NCI-H1048 (cell line): ENCODE measurements around the gene DAPK2.

ENCODE experiments used
- DNase-seq: peaks from one replicate; lab custom pipeline; 2025; lab: John Stamatoyannopoulos, UW

Gene DAPK2

GRCh38 chr15:63893866-63894661 lies 152.2 kb downstream of the DAPK2 start:
- DNase-seq: no peak

GRCh38 chr15:63892794-63893441 lies 153.4 kb downstream of the DAPK2 start:
- DNase-seq: no peak

GRCh38 chr15:63891768-63892133 lies 154.5 kb downstream of the DAPK2 start:
- no peak for DNase-seq

GRCh38 chr15:63891079-63891767 lies 155.1 kb downstream of the DAPK2 start:
- DNase-seq: peak; percentile 18

- DNase-seq: no peak
These were observed 155.7 kb downstream of the DAPK2 start for GRCh38 chr15:63890617-63891016.

GRCh38 chr15:63889831-63890230 lies 156.5 kb downstream of the DAPK2 start:
- no peak for DNase-seq

GRCh38 chr15:63888823-63889222 lies 157.5 kb downstream of the DAPK2 start:
- no peak for DNase-seq

GRCh38 chr15:63888146-63888545 lies 158.1 kb downstream of the DAPK2 start:
- no peak for DNase-seq

- DNase-seq: no peak
These were observed 158.7 kb downstream of the DAPK2 start for GRCh38 chr15:63887630-63888029.

- DNase-seq: no peak
These were observed 161.3 kb downstream of the DAPK2 start for GRCh38 chr15:63884953-63885352.

GRCh38 chr15:63881431-63881830 lies 164.9 kb downstream of the DAPK2 start:
- DNase-seq: no peak

- no peak for DNase-seq
These were observed 165.5 kb downstream of the DAPK2 start for GRCh38 chr15:63880744-63881143.

- DNase-seq: no peak
These were observed 166.3 kb downstream of the DAPK2 start for GRCh38 chr15:63879995-63880394.

GRCh38 chr15:63879211-63879610 lies 167.1 kb downstream of the DAPK2 start:
- no peak for DNase-seq

GRCh38 chr15:63877713-63878271 lies 168.5 kb downstream of the DAPK2 start:
- DNase-seq: no peak

- no peak for DNase-seq
These were observed 170.1 kb downstream of the DAPK2 start for GRCh38 chr15:63876085-63876662.

- DNase-seq: no peak
These were observed 171.7 kb downstream of the DAPK2 start for GRCh38 chr15:63874616-63875015.

GRCh38 chr15:63872759-63873510 lies 173.3 kb downstream of the DAPK2 start:
- no peak for DNase-seq

- no peak for DNase-seq
These were observed 175.6 kb downstream of the DAPK2 start for GRCh38 chr15:63870487-63871209.

- no peak for DNase-seq
These were observed 176.3 kb downstream of the DAPK2 start for GRCh38 chr15:63870043-63870394.
